ENCODE results near the gene DOCK10. TPM values are rescaled to one million over a fixed set of nuclear protein-coding genes. Genes with fewer than 3 reads are reported as not detected.

The DOCK10 gene
- polyA plus RNA-seq, 3 donors = 10.8 to 13.7 (median 10.8) TPM

DNA sequence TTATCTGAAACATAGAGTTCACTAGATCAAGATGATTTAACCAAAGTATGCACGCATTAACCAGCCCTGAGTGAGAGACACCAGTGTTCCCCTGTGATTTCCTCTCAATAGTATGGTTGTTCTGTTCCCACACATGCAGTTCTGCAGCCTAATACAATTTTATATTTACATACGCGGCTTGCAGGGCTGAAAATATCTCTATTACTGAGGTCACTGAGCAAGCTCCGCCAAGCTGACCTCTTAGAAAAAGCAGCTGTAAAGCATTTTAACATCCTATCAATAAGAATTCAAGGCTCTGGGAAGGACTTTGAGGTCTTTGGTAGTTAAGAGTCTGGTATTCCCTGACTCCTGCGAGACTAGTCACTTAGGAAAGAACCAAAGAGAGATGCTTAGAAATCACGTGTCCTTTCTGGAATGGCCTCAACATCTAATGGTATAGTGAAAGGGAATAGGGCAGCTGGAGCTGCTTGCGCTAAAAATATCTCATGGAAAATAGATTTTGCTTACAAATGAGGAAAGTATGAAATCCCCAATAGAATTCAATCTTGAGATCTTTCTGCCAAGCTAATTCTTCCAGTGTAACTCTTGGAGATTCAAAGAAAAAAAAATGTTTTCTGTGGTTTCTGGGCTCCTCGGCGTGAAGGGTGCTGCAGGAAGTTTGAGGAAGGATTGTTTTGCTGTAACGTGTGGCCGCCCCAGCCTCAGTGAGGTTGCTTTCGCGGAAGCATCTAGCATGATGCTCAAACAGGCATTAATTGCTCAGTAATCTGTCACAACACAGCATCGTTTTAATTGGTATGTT is 59.2 kb downstream of the DOCK10 start:
- no peak for DNase-seq (ENCODE audit: low read depth in 3 of 3, low spot score in 2 of 3)

DNA sequence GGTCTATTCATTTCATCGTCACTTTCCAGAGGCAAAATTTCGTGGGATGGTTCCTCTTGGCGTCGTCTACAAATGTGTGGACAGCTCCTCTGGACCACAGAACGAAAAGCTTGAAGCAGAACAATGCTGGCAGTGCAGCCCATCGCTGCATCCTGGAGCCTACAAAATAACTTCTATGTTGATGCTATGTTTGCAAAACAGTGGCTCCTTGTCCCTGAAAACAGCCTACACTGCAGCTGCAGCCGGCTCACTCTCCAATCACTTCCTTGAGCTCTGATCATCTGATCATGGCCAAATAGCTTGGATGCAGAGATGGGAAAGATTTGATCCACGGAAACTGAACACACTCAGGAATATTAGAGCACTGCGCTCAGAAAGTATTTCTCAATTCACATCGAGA is 60.0 kb downstream of the DOCK10 start:
- no peak for DNase-seq (ENCODE audit: low read depth in 3 of 3, low spot score in 2 of 3)

DNA sequence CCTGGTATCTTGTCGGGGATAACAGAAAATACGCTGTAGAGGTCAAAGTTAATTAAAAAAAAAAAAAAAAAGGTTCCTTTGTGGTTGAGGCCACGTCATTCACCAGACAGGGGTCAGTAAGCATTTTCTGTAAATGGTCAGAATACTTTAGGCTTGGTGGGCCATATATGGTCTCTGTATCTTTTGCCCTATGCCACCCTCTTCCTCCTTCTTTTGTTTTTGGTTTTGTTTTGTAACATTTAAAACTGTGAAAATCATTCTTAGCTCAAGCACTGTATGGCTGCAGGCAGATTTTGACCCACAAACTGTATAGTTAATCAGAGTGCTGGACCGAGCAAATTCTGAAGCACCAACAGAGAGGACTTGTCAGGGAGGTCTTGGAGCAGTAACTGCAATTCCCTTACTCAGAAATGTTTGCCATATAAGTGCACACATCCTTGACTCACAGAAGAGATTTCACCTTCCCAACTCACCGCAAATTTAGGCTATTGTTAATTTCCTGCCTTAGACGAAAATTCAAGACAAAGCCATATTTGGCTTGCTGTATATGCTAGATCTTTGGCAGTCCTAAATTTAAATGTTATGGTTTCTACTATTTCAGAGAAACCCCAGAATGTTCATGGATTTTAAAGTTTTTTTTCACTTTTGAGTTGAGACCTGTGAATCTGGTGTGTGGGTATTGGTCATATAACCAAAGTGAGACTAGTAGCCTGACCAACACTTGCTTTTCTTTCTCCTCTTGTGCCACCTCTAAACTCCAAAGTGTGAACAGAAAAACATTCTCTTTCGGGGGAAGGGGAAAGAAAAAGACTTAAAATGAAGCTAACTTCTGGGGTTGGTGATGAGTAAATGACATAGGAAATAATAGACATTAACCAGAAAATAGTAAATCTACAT is 65.4 kb downstream of the DOCK10 start:
- no peak for DNase-seq (ENCODE audit: low read depth in 3 of 3, low spot score in 2 of 3)

DNA sequence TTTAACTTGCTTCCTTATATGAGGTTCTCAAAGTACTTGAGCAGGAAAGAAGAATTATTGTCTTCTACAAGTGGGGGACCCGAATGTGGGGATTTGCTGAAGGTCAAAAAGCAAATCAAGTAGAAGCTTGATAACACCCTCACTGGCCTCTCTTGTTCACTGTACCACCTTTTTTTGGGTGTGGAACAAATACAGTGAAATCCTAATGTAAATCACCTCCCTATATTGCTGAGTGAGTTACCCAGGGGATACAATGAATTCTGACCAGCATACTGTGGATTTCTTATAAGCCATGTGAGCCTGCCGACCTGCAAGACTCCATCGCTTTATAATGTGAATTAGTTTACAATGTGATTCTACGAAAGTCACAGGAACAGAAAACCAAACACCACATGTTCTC is 66.5 kb downstream of the DOCK10 start:
- DNase-seq (ENCODE audit: low read depth in 3 of 3, low spot score in 2 of 3) = no peak

DNA sequence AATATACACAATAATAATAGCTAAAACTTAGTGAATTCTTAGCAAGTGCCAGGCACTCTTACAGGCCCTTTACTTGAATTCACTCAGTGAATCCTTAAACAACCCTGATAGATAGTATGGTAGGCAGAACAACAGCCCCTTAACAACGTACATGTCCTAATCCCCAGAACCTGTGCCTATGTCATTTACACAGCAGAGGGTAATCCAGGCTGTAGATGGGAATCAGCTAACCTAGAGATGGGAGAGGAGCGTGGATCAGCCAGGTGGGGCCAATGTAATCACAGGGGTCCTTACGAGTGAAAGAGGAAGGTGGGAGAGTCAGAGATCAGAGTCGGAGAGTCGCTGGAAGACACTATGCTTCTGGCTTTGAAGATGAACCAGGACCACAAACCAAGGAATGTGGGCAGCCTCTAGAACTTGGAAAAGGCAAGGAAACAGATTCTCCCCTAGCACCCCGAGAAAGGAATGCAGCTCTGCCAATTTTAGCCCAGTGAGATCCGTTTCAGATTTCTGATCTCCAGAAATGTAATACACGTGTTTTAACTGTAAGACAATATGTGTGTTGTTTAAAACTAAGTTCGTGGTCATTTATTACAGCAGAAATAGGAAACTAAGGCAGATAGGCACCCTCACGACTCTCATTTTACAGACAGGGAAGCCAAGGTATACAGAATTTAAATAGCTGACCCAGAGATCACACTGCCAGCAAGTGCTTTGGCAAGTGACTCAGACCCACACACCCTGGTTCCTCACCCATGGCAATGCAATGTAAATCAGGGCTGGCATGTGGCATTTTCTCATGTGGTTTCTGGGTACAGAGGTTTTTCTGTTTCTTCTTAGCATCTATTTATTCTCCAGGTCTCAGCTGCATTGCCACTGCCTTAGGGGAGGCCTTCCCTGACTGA is 68.9 kb downstream of the DOCK10 start:
- DNase-seq (ENCODE audit: low read depth in 3 of 3, low spot score in 2 of 3) = no peak

DNA sequence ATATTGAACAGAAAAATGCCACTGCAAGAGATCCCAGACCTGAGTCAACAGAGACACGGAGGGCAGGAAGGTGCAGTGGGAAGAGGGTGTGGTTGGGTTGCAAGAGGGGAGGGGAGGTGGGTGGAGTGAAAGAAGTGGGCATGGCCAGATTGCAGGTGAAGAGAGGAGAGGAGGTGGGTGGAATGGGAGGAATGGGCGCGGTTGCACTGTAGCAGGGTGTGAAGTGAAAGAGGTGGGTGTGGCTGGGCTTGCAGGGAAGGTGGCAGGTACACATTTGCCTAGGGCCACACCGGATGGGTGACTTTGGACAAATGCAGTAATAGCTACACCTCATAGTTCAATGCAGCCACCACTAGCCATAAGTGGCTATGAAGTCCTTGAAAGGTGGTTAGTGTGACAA is 71.1 kb downstream of the DOCK10 start:
- DNase-seq (ENCODE audit: low read depth in 3 of 3, low spot score in 2 of 3) = no peak

DNA sequence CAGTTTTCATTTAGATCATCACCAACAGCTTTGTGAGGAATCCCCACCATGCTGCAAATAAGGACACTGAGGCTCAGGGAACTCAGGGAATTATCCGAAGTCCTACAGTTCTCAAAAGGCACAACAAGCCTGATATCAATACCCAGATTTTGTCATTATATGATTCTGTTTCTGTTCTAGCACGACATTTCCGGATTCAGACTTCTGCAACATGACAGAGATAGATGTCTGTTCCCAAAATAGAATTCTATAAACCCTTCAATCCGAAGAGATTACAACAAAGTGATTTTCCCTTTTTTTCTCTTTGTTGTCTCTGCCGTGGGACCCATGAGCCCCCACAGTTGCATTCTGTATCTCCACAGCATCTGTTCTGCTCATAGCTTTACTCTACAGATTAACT is 72.0 kb downstream of the DOCK10 start:
- DNase-seq (ENCODE audit: low read depth in 3 of 3, low spot score in 2 of 3) = no peak

DNA sequence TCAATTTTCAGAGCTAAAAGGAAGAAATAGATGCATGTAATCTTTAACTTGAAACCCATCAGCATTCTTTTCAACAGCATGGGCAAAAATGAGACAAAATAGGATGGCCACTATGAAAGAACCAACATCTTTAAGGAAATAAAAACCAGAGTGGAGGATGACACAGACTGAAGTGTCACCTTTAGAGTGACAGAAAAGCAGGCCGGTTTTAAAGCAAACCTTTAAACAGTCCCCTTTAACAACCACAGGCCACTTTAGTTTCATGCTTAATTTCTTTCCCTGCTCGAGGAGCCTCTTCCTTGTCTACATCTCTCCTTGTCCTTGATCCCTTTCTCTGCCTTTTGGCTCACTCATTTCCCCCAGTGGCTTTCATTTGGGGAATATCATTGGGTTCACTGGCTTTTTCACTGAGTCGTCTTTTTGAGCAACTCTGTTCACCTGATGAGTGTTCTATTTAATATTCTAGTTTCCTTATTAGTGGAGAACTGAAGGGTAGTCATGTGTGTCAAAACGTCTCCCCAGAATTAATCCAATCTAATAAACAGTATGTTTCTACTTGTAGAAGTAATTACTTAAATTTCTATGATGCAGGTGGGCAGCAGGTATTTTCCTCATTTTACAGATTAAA is 72.5 kb downstream of the DOCK10 start:
- DNase-seq (ENCODE audit: low read depth in 3 of 3, low spot score in 2 of 3) = no peak

DNA sequence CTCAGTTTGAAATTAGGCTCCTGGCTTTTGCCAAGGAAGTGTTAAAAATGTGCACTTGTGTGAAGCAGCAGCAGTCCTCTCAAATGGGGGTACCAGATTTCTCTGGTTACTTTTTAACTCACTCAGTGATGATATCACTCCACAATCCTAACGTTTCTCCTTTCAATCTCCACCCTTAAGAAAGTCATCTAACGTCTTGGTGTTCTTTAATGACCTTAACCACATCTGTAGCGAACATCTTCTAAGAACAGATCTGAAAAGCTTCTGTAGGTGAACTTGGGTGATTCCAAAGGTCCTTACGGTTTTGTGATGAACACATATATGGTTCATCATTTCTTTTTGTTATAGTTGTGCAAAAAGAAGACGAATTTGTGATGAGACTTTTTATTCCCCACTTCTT is 73.2 kb downstream of the DOCK10 start:
- no peak for DNase-seq (ENCODE audit: low read depth in 3 of 3, low spot score in 2 of 3)

DNA sequence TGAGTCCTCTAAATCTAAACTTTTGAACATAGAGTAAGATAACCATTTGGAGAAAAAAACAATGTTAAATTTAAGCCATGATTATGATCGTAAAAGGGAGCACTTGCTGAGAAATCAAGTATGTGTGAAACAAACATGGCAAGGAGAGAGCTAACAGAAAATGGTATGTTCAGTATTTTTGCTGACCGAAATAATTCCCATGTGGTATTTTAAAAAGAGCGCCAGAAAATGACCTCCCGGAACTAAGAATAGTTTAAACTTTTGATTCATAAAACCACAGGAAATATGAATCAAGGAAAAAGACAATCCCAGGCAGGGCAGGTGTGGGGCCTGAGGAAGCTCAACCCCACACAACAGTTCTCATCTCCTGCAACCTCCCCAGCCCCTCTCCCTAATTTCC is 74.2 kb downstream of the DOCK10 start:
- no peak for DNase-seq (ENCODE audit: low read depth in 3 of 3, low spot score in 2 of 3)

DNA sequence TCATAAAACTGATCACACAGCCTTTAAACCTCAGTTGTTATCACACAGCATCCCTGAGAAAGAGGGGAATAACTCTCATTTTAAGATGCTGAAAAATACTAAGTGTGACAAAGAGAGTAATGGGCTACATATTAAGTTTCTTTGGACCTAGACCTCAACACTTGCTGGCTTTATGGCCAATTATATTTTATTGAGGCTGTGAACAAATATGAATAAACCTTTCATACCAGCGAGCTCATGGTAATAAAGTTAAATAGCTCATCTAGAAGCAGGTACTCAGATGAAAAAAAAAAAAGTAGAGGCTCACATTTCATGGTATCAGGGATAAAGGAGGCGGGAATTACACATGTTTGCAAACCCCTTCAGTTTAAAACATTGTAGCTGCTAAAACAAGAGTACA is 75.7 kb downstream of the DOCK10 start:
- DNase-seq (ENCODE audit: low read depth in 3 of 3, low spot score in 2 of 3) = no peak

DNA sequence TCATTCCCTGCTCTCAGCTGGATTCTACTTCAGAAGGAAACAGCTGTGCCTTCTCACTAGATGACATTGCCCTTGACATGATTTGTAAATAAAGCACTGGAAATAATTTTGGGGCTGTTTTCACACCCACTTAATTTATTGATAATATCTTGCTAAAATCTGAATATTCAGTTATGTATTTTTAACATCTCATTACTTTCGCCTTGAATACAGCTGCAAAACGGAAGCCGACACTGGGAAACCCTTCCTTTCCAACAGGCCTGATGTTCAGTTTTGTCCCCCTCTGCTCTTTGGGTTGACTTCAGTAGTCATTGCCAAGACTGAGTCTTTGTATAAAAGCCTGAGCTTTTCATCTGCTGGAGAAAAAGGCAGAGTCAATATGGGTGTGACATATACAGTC is 82.7 kb downstream of the DOCK10 start:
- DNase-seq (ENCODE audit: low read depth in 3 of 3, low spot score in 2 of 3) = no peak

DNA sequence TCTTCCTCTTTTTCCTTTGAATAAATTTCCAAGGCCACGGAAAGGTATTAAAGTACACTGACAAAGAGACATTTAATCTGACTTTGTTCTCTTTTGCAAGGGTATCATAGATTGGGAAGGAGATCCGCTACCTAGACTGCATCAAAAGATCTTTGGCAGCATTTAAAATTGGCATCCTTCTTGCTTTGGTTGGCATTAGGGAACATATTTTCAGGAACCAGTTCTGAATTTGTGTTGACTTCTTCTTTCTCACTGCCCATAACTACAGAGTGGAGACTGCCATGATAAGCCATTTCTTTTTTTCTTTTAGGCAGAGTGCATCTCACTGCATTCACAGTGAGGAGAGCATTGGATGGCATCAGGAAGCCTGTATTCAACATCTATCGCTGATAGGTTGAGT is 83.4 kb downstream of the DOCK10 start:
- DNase-seq (ENCODE audit: low read depth in 3 of 3, low spot score in 2 of 3) = no peak

DNA sequence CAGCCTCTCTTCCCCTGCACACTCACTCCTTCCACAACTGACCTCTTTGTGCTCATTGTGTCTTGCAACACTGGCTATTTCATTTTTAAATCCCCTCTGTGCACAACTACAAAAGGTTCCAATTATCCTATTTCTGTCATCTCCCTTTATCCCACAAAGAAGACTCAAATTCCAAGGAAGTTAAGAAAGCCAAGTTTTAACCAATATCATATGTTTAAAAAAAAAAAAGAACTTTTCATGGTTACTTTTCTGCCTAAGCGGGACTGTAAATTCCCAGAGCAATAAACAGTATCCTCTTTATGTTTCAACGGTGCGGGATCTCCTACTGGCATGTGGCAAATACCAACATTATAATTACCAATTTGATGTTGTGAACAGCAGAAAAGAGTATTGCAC is 83.8 kb downstream of the DOCK10 start:
- no peak for DNase-seq (ENCODE audit: low read depth in 3 of 3, low spot score in 2 of 3)

DNA sequence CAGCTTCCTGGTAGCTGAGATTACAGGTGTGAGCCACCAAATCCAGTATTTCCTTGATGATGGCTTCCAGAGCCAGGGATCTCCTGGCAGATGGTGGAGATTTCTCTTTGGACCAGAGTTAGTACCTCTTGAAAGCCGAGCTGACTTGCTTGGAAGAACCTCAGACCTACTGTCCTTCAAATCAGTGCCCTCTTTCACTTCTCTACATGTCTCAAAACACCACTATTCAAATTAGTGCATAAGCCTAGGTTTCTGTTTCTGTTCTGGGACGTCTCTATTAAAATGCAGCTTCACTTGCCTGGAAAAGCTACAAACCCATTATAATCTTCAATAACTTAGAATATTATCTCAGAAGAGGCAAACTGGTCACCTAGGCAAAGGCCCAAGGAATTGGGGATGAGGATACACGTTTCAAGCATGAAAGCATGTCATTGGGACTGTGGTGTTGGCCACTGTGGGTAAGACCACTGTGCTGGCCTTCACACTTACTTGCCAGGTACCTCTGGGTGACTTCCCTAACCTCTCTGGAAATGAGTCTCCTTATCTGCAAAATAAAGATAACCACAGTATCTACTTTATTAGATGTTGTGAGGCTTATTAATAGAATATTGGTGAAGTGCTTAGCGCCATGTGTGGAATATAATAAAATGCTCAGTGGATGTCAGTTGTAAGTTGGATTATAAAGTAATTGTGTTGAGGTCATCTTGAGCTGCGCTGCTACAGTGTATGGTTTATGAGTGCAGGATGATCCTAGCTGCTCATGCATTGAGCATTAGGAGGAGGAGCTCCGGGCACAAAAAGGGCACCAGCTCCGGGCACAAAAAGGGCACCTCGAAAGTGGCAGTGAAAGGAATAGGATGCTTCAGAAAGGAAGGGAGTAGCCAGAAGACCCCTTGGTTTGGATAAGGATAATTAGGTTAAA is 84.5 kb downstream of the DOCK10 start:
- DNase-seq (ENCODE audit: low read depth in 3 of 3, low spot score in 2 of 3) = no peak

DNA sequence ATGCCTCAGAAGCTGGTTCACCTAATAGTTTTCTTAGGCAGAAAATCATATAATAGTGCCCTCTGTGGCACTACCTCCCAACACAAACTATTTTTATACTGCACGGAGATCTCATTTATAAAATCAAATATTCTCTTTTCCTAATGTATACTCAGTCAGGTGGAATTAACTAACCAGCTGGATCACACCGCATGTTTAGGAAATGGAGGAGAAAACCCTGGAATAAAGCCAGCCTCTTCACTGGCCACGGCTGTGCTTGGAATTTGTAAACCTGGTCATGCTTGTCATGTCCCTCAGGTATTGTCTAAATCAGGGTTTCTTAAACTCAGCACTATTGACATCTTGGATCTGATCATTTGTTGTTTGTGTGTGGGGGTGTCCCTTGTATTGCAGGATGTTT is 85.6 kb downstream of the DOCK10 start:
- DNase-seq (ENCODE audit: low read depth in 3 of 3, low spot score in 2 of 3) = no peak

DNA sequence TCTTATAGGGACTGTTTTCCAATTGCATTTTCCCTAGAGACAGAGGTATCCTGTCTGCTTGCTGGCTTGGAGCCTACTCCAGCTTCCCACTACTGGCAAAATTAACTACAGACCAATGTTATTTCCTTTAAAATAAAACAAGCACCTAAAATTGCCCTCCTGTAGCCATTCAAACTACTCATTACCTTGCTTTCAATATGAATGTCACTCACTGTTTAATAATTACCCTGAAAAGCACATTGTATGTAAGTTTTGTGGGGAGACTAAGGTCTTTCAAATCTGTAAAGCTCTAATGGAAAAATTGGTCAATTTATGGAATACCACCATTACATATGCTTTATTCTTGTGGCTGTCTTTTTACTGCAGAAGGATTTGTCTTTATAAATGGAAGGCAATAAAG is 87.3 kb downstream of the DOCK10 start:
- no peak for DNase-seq (ENCODE audit: low read depth in 3 of 3, low spot score in 2 of 3)

DNA sequence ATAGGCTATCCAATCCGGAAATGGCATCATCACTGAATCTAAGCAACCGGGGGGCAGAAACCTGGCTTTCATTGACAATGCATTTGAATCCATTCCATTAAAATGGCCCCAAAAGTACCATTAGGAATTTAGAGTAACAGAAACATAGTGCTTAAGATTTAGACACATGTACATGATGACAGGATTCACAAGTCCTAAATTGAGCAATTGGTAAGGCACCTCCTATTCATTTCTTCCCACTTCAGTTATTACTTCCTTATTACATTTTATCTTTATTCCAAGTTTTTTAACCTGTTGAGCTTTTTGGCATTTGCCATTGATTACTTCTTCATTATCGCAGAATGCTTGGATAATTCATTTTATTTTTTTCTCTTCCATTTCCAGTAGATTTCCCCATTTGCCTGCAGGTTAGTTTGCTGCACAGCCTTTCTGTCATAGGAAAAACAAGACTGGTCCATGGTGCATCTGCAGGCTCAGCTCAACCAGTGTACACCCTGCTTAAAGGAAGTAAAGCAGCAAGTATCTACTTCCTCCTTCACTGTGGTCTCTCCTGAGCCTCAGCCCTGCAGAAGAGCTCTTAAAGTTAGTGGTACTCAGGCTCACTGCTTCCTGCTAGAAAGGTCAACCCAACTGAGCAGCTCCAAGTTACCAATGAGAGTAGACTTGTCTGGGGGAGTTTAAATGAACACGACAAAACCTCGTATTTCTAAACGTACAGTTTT is 89.2 kb downstream of the DOCK10 start:
- DNase-seq (ENCODE audit: low read depth in 3 of 3, low spot score in 2 of 3) = no peak
